Transverse colon (tissue), 3 donors: ENCODE measurements around the gene ZNF407.

Experiments used
- POLR2A ChIP-seq: fragments of 450-650 bp; IDR thresholded peaks from one replicate; pipeline ENCODE4 v1.6.1; 2016; ENCODE audit warnings: antibody characterized with exemption, mild to moderate bottlenecking, moderate library complexity
- TF ChIP-seq, protein P1 (sequence below), 5 experiments: fragments of 200-600 bp in 3 of 5; fragments of 450-650 bp in 2 of 5; sonication (generic) in 3 of 5; IDR thresholded peaks; 1 replicate in 2 of 5; 2 replicates in 3 of 5; pipeline ENCODE4 v1.5.1; 2016 to 2017; ENCODE audit warnings: antibody characterized with exemption in 5 of 5, inconsistent platforms in 3 of 5, mild to moderate bottlenecking in 2 of 5, moderate library complexity in 1 of 5

DNA sequence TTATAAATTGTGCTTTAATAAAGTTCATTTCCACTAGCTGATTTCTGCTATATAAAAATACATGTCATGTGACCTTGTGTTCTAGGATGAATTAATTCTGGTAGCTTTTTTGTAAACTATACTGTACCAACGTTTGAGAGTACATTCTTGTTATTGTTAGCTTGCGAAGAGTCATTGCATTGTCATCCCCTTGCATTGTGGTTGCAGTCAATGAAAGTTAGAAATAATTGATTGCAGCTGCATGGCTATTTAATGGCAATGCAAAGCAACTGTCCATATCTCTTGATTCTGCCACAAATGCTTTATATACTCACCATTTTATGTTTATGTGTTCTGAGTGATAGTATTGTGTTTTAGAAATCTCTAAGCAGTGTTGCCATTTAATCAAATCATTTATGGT lies 91.6 kb downstream of the ZNF407 start:
- TF ChIP-seq, protein P1, sequence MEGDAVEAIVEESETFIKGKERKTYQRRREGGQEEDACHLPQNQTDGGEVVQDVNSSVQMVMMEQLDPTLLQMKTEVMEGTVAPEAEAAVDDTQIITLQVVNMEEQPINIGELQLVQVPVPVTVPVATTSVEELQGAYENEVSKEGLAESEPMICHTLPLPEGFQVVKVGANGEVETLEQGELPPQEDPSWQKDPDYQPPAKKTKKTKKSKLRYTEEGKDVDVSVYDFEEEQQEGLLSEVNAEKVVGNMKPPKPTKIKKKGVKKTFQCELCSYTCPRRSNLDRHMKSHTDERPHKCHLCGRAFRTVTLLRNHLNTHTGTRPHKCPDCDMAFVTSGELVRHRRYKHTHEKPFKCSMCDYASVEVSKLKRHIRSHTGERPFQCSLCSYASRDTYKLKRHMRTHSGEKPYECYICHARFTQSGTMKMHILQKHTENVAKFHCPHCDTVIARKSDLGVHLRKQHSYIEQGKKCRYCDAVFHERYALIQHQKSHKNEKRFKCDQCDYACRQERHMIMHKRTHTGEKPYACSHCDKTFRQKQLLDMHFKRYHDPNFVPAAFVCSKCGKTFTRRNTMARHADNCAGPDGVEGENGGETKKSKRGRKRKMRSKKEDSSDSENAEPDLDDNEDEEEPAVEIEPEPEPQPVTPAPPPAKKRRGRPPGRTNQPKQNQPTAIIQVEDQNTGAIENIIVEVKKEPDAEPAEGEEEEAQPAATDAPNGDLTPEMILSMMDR (IDR thresholded peaks at IDR 0.05) = no peak
- TF ChIP-seq POLR2A = no peak
